ENCODE results near the gene CPEB4. TPM values are rescaled to one million over a fixed set of nuclear protein-coding genes. Genes with fewer than 3 reads are reported as not detected.

CPEB4 gene
- total and polyA plus RNA-seq, 2 donors (not counting 3 experiments of a cell fraction or from before 2014, with no cell fraction given) = 11.3 to 16.4 TPM

GRCh38 chr5:173981185-173981761 is 93.1 kb downstream of the CPEB4 start:
- FAIRE-seq (no peak), DNase-seq (ENCODE audit: low read depth, low spot score) (no peak)
- no peak for TF ChIP-seq JUN (IDR thresholded peaks at IDR 0.05; ENCODE audit: borderline replicate concordance, insufficient read depth, insufficient read length, low read depth)
- no peak for TF ChIP-seq POLR2A (IDR thresholded peaks at IDR 0.05; ENCODE audit: low read depth, low read length)
- TF ChIP-seq MYC (IDR thresholded peaks at IDR 0.05; ENCODE audit: low read depth, low read length) = no peak
- no peak for TF ChIP-seq GATA2 (IDR thresholded peaks at IDR 0.05; ENCODE audit: insufficient read depth, insufficient read length, low read depth, low read length)
- TF ChIP-seq POLR2AphosphoS5 (IDR thresholded peaks at IDR 0.05; ENCODE audit: insufficient read depth, low read depth, low read length) = no peak
- TF ChIP-seq CTCF (IDR thresholded peaks at IDR 0.05; ENCODE audit: extremely low read depth in 1 of 2, insufficient read depth in 1 of 2, low read depth in 1 of 2, low read length in 2 of 2) = no peak
- TF ChIP-seq FOS (IDR thresholded peaks at IDR 0.05; ENCODE audit: borderline replicate concordance, insufficient read depth, low read length) = no peak
- TF ChIP-seq MAX (IDR thresholded peaks at IDR 0.05; ENCODE audit: insufficient read depth, insufficient read length) = no peak
- no peak for TF ChIP-seq EZH2 (IDR thresholded peaks at IDR 0.05; ENCODE audit: borderline replicate concordance, low read depth, low read length, severe bottlenecking)
- Histone ChIP-seq H3K27me3 (ENCODE audit: control insufficient read depth in 2 of 2, insufficient read depth in 2 of 2, low read length in 2 of 2) (peaks cover 0 to 4% of the 10 kb centered on the region in 2 experiments), H3K9me3 (replicated peaks; ENCODE audit: control insufficient read depth, insufficient read depth, low read length) (no peaks in the 10 kb centered on the region), H3K4me3 (replicated peaks in 1 of 3; ENCODE audit: insufficient read depth in 1 of 3, low read depth in 1 of 3, low read length in 3 of 3) (no peak overlapping the region), H3K4me1 (ENCODE audit: control insufficient read depth, extremely low read depth, insufficient read depth, low read length) (no peaks in the 10 kb centered on the region), H3K36me3 (ENCODE audit: control insufficient read depth in 2 of 2, extremely low read depth in 1 of 2, insufficient read depth in 2 of 2, low read length in 2 of 2) (no peaks in the 10 kb centered on the region), H4K20me1 (replicated peaks; ENCODE audit: control insufficient read depth, extremely low read depth, insufficient read depth, low read length) (no peaks in the 10 kb centered on the region), H3K27ac (ENCODE audit: insufficient read depth, low read depth, low read length) (no peak overlapping the region), H3K4me2 (ENCODE audit: insufficient read depth, low read length) (no peak overlapping the region), H2AFZ (ENCODE audit: low read depth, low read length) (no peak overlapping the region), H3K9ac (replicated peaks; ENCODE audit: extremely low read depth, insufficient read depth, low read length) (no peak overlapping the region), H3K79me2 (ENCODE audit: control insufficient read depth, insufficient read depth, low read length) (no peaks in the 10 kb centered on the region), H3K9me1 (replicated peaks; ENCODE audit: control insufficient read depth, extremely low read depth, insufficient read depth, low read length) (no peaks in the 10 kb centered on the region)
- ChIA-PET POLR2A (no interaction called here), CTCF (interaction anchor here (0.6 to 3.4 kb wide), 4 partner anchors 8 to 408 kb away, joined by 3 to 10 read pairs (median 4); no protein-coding TSS in a partner anchor)
- intact Hi-C loops (cut with micrococcal nuclease) = no loop called here
- dilution Hi-C loops (cut with MboI; ENCODE audit: extremely low pct_ligation_motif_present, low sequenced_read_pairs) = no loop called here
- no TSS peak for BruUV-seq (replicated peaks)

Data from endothelial cell of umbilical vein (primary cell).